Kidney (tissue), 14 donors: ENCODE measurements around the gene NXN. TPM values are rescaled to one million over a fixed set of nuclear protein-coding genes. Genes with fewer than 3 reads are reported as not detected.

Source experiments
- DNase-seq, 5 donors: peaks; one replicate each; pipeline ENCODE4 v3.0.0-alpha.2; 2013 to 2020
- FAIRE-seq: peaks from 2 replicates; lab custom pipeline; 2012; peaks lifted over from hg19 to GRCh38; lab: Jason Lieb, UNC
- H3K27ac ChIP-seq, 2 donors: one replicate each; pipeline ENCODE4 v1.7.0; 2013; ENCODE audit warnings: low read depth in 2 of 2, low read length in 2 of 2, inconsistent platforms in 1 of 2
- H3K27me3 ChIP-seq: one replicate; pipeline ENCODE4 v1.7.1; 2013; ENCODE audit warnings: low read length, inconsistent platforms; ENCODE audit not compliant: control insufficient read depth, insufficient read depth
- H3K36me3 ChIP-seq, 3 donors: one replicate each; pipeline versions ENCODE4 v1.7.0 to v1.7.1; 2013; ENCODE audit warnings: low read length in 3 of 3, control low read depth in 1 of 3, inconsistent platforms in 1 of 3; ENCODE audit not compliant: insufficient read depth in 3 of 3, control insufficient read depth in 2 of 3
- H3K4me1 ChIP-seq, 3 donors: one replicate each; pipeline versions ENCODE4 v1.7.0 to v1.7.1; 2013; ENCODE audit warnings: low read length in 3 of 3, inconsistent platforms in 1 of 3, low read depth in 1 of 3; ENCODE audit not compliant: control insufficient read depth in 2 of 3, insufficient read depth in 2 of 3
- H3K4me3 ChIP-seq, 3 donors: one replicate each; pipeline versions ENCODE4 v1.7.0 to v1.8.1; 2013; ENCODE audit warnings: low read length in 3 of 3, control low read depth in 1 of 3, inconsistent platforms in 1 of 3
- H3K9ac ChIP-seq, 3 donors: one replicate each; pipeline versions ENCODE4 v1.7.0 to v1.7.1; 2013; ENCODE audit warnings: low read length in 3 of 3, control low read depth in 1 of 3, inconsistent platforms in 1 of 3
- H3K9me3 ChIP-seq, 3 donors: one replicate each; pipeline versions ENCODE4 v1.7.0 to v1.7.1; 2013; ENCODE audit warnings: low read length in 3 of 3, control low read depth in 1 of 3, inconsistent platforms in 1 of 3; ENCODE audit not compliant: control insufficient read depth in 2 of 3, insufficient read depth in 1 of 3
- intact Hi-C: fragments of 100-400 bp; cut with DNase I; formaldehyde crosslinking; loops from one replicate; pipeline ENCODE4 v1.11.1; 2022
- polyA plus RNA-seq: library from polyadenylated mRNA; stranded (reverse); fragments of 350-450 nt; fragmentation: Illumina TruSeq; extraction: RNeasy Lipid Tissue Mini Kit (QIAGEN cat#74804); gene quantifications from one replicate; pipeline ENCODE4 v1.2.3, GENCODE V29; 2014; ENCODE audit warnings: low read depth, low replicate concordance; ENCODE audit not compliant: insufficient read depth
- total RNA-seq: library from RNA; stranded (reverse); fragmentation: NEBNext Ultra II Directional; extraction: Animal tissue kit (Norgen Biotek cat#: 25700); gene quantifications from one replicate; pipeline ENCODE4 v1.2.1, GENCODE V29; 2021
- TF ChIP-seq, protein P1 (sequence below): IDR thresholded peaks from 3 replicates; pipeline ENCODE4 v1.5.1; 2012; ENCODE audit warnings: mild to moderate bottlenecking, moderate library complexity, borderline replicate concordance; ENCODE audit not compliant: insufficient read depth; ENCODE audit errors: extremely low read depth
- donor health status: control.
- donor health status: control.
- donor health status: control.
- donor health status: control.
- donor health status: control.
- donor health status: DM: yes; HTN: yes; CAD: no.
- donor health status: Normal renal cell carcinoma (clear cell type).

The NXN gene
- total and polyA plus RNA-seq, 2 donors from 2014 or later, result 10.2 to 26.8 TPM

DNA sequence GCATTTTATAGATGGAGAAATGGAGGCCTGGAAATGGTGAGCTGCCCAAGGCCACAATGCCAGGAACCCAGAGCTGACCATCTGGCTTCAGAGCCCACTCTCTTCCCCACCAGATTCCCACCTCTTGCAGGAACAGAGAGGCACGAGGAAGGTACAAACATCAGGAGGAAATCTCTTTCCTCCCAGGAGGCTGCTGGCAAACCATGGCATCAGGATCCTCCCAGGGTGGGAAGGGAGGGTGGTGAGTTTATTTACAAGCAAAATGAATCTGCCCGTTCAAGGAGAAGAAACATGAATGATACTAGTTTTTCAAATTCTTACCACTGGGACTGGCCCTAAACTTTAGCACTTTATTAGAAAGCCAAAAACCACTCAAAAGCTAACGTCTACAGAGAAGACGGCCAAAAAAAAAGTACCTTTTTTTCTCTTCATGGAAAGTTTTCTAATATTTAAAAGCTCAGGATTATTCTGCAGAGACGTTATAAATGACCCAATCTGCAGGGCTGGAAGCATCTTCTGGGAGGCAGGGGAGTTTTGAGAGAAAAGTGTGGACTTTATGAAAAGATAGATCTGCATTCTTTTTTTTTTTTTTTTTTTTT is 79.1 kb downstream of the NXN start:
- no peak for DNase-seq
- Histone ChIP-seq H3K9me3 (no peaks in the 10 kb centered on the region), H3K4me1 (peaks cover 0 to 2% (median 0%) of the 10 kb centered on the region in 3 donors), H3K36me3 (no peaks in the 10 kb centered on the region), H3K4me3 (no peak overlapping the region), H3K27me3 (no peaks in the 10 kb centered on the region), H3K27ac (no peak overlapping the region), H3K9ac (no peak overlapping the region)
- FAIRE-seq, result no peak
- intact Hi-C loops, result no loop called here
- TF ChIP-seq, protein P1, sequence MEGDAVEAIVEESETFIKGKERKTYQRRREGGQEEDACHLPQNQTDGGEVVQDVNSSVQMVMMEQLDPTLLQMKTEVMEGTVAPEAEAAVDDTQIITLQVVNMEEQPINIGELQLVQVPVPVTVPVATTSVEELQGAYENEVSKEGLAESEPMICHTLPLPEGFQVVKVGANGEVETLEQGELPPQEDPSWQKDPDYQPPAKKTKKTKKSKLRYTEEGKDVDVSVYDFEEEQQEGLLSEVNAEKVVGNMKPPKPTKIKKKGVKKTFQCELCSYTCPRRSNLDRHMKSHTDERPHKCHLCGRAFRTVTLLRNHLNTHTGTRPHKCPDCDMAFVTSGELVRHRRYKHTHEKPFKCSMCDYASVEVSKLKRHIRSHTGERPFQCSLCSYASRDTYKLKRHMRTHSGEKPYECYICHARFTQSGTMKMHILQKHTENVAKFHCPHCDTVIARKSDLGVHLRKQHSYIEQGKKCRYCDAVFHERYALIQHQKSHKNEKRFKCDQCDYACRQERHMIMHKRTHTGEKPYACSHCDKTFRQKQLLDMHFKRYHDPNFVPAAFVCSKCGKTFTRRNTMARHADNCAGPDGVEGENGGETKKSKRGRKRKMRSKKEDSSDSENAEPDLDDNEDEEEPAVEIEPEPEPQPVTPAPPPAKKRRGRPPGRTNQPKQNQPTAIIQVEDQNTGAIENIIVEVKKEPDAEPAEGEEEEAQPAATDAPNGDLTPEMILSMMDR, result no peak

DNA sequence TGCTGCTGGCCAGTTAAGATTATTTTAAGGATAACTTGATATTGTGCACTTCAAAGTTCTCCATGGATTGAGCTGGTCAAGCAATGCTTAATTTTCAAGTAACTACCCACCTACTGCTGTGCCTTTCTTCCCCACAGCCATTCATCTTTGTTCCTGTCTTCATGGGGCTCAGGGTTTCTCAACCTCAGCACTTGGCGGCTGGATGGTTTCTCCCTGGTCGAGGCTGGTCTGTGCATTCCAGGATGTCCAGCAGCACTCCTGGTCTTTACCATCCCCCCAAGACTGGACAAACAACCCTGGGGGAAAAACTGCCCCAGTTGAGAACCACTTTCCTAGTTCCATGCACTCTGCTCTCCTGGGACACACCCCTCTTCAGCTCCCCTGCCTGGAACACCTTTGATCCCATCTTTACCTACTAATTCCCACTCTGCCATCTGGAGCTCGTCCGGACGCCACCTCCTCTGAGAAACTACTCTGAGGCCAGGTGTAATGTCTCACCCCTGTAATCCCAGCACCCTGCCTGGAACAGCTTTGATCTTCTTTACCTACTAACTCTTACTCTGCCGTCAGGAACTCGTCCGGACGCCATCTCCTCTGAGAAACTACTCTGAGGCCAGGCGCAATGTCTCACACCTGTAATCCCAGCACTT is 81.5 kb downstream of the NXN start:
- Histone ChIP-seq H3K9me3 (no peaks in the 10 kb centered on the region), H3K27ac (no peak overlapping the region), H3K4me3 (no peak overlapping the region), H3K9ac (no peak overlapping the region), H3K27me3 (no peaks in the 10 kb centered on the region), H3K36me3 (no peaks in the 10 kb centered on the region), H3K4me1 (peaks cover 0 to 2% (median 0%) of the 10 kb centered on the region in 3 donors)
- FAIRE-seq (no peak), DNase-seq (no peak)
- intact Hi-C loops, result no loop called here
- TF ChIP-seq, protein P1, result no peak

DNA sequence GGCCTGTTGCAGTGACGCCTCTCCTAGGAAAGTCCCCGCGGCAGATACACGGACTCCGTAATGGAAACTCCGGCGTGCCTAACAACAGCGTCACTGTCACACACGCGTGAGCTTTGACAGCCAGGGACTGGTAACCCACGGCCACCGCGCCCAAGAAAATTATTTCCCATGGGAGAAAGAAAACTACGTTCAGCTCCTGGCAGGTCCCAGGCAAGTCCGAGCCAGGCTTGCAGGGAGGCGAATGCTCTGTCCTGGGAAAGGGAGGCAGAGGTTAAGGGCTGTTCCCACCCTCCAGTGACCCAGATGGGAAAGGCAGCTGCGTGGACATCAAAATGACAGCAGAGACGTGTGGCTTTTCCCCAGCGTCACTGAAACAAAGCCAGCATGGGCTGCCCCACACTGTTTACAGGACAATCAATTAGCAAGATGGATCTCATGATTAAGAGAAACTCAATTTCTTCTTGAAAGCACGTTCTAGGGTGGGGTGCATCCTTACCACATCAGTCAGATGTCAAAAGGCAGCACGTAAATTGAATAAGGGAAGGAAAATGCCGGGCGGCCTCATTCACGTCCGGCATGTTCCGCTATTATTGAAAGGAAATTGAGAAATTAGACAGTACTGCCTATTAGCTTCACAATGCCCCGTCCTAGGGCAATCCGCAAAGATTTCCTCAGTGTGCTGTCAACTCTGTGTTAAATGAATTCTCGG is 82.5 kb downstream of the NXN start:
- H3K9ac ChIP-seq, result no peak overlapping the region
- TF ChIP-seq, protein P1, result no peak
- FAIRE-seq, result no peak
- no peaks in the 10 kb centered on the region for H3K9me3 ChIP-seq
- H3K4me3 ChIP-seq, result peak overlapping the region in 1 of 3 donors; percentile 20
- no peaks in the 10 kb centered on the region for H3K27me3 ChIP-seq
- DNase-seq, result peak in 3 of 5 donors; percentile 57 to 88 (median 68)
- intact Hi-C loops, result no loop called here
- no peaks in the 10 kb centered on the region for H3K36me3 ChIP-seq
- H3K27ac ChIP-seq, result peak overlapping the region in 1 of 2 donors; percentile 17
- peaks cover 0 to 2% (median 0%) of the 10 kb centered on the region in 3 donors for H3K4me1 ChIP-seq
